ENCODE measurements around the gene PNPO. TPM values are rescaled to one million over a fixed set of nuclear protein-coding genes. Genes with fewer than 3 reads are reported as not detected.

Gene PNPO
- total and polyA plus RNA-seq, 8 donors: 7.6 to 44.2 (median 12.1) TPM; not detected in 1

- H3K4me3 ChIP-seq: no peak overlapping the region
- WGBS, 5 donors: 19 to 64% (median 30%) methylated on average over 1 of the region's 1 CpG
- no peaks in the 10 kb centered on the region for H3K36me3 ChIP-seq
- H3K27ac ChIP-seq: peak overlapping the region; percentile 49 to 82 (median 81)
- peaks cover 11 to 39% (median 24%) of the 10 kb centered on the region in 4 donors for H3K4me1 ChIP-seq
- no peak for TF ChIP-seq EP300 (IDR thresholded peaks at IDR 0.05)
- TF ChIP-seq POLR2AphosphoS5 (IDR thresholded peaks at IDR 0.05): peak in 2 of 3 donors; percentile 19 to 38
- no peaks in the 10 kb centered on the region for H3K9me3 ChIP-seq
- no peaks in the 10 kb centered on the region for H3K27me3 ChIP-seq
- intact Hi-C loops (cut with DNase I; ENCODE audit: low total_unique reads): no loop called here
- DNase-seq: peak in 1 of 2 donors; percentile 85
Observed at GRCh38 chr17:47966079-47966519, 24.7 kb downstream of the PNPO start.

GRCh38 chr17:47967607-47968252, 26.4 kb downstream of the PNPO start:
- Histone ChIP-seq H3K4me1 (peaks cover 17 to 55% (median 38%) of the 10 kb centered on the region in 4 donors), H3K36me3 (no peaks in the 10 kb centered on the region), H3K27me3 (no peaks in the 10 kb centered on the region), H3K4me3 (no peak overlapping the region), H3K9me3 (no peaks in the 10 kb centered on the region), H3K27ac (peak overlapping the region; percentile 49 to 81 (median 77))
- WGBS, 5 donors: 24 to 53% (median 32%) methylated on average over 4 to 5 of the region's 5 CpGs
- TF ChIP-seq POLR2A (IDR thresholded peaks at IDR 0.05) (no peak), POLR2AphosphoS5 (IDR thresholded peaks at IDR 0.05) (peak in 1 of 3 donors; percentile 67)
- DNase-seq: peak; percentile 58 to 60
- intact Hi-C loops (cut with DNase I; ENCODE audit: low total_unique reads): no loop called here

GRCh38 chr17:47968836-47969235, 27.5 kb downstream of the PNPO start:
- Histone ChIP-seq H3K27me3 (no peaks in the 10 kb centered on the region), H3K27ac (peak overlapping the region in 2 of 5 donors; percentile 81), H3K4me3 (no peak overlapping the region), H3K36me3 (peaks cover 4 to 10% (median 7%) of the 10 kb centered on the region in 4 donors), H3K9me3 (no peaks in the 10 kb centered on the region), H3K4me1 (peaks cover 17 to 57% (median 39%) of the 10 kb centered on the region in 4 donors)
- TF ChIP-seq EP300 (IDR thresholded peaks at IDR 0.05) (no peak), CTCF (IDR thresholded peaks at IDR 0.05) (no peak)
- 86 to 90% (median 88%) methylated on average over 5 of the region's 5 CpGs for WGBS, 5 donors
- no peak for DNase-seq
- intact Hi-C loops (cut with DNase I; ENCODE audit: low total_unique reads): no loop called here

- peak overlapping the region; percentile 37 to 93 (median 91) for H3K27ac ChIP-seq
- peak overlapping the region; percentile 33 to 98 (median 65) for H3K4me3 ChIP-seq
- intact Hi-C loops (cut with DNase I; ENCODE audit: low total_unique reads): no loop called here
- TF ChIP-seq POLR2A (IDR thresholded peaks at IDR 0.05): no peak
- TF ChIP-seq CTCF (IDR thresholded peaks at IDR 0.05): no peak
- no peak for TF ChIP-seq POLR2AphosphoS5 (IDR thresholded peaks at IDR 0.05)
- no peak for TF ChIP-seq EP300 (IDR thresholded peaks at IDR 0.05)
- 38 to 43% (median 42%) methylated on average over 15 of the region's 15 CpGs for WGBS, 5 donors
- DNase-seq: no peak
- peaks cover 17 to 57% (median 39%) of the 10 kb centered on the region in 4 donors for H3K4me1 ChIP-seq
- no peaks in the 10 kb centered on the region for H3K9me3 ChIP-seq
- no peaks in the 10 kb centered on the region for H3K27me3 ChIP-seq
- peaks cover 16 to 23% (median 20%) of the 10 kb centered on the region in 4 donors for H3K36me3 ChIP-seq
Observed at GRCh38 chr17:47969930-47970724, 28.8 kb downstream of the PNPO start.

- H3K4me3 ChIP-seq: peak within 1 kb of the TSS; percentile 91 to 98 (median 92)
- H3K36me3 ChIP-seq: peaks cover 24 to 31% (median 28%) of the 10 kb centered on the region in 4 donors
- H3K9me3 ChIP-seq: no peaks in the 10 kb centered on the region
- WGBS, 5 donors: 0 to 1% (median 0%) methylated on average over 46 to 62 of the region's 62 CpGs
- TF ChIP-seq POLR2A (IDR thresholded peaks at IDR 0.05) (peak in 2 of 4 donors; percentile 63 to 78), POLR2AphosphoS5 (IDR thresholded peaks at IDR 0.05) (peak; percentile 70 to 96 (median 93)), CTCF (IDR thresholded peaks at IDR 0.05) (peak in 6 of 7 experiments; percentile 86 to 99 (median 96)), EP300 (IDR thresholded peaks at IDR 0.05) (no peak)
- H3K27ac ChIP-seq: peak within 1 kb of the TSS; percentile 90 to 93 (median 92)
- H3K27me3 ChIP-seq: no peaks in the 10 kb centered on the region
- peaks cover 17 to 49% (median 39%) of the 10 kb centered on the region in 4 donors for H3K4me1 ChIP-seq
- intact Hi-C loops (cut with DNase I; ENCODE audit: low total_unique reads): no loop called here
- DNase-seq: peak; percentile 100
Observed at GRCh38 chr17:47970725-47971499, 29.5 kb downstream of the PNPO start, which contains the start of gene CDK5RAP3. Gene CDK5RAP3 (plus strand): TSS chr17:47971113. CDS start chr17:47971147, 34 bp downstream.
